CD4-positive, alpha-beta T cell (primary cell): ENCODE results near the gene CEP85L. TPM values are rescaled to one million over a fixed set of nuclear protein-coding genes. Genes with fewer than 3 reads are reported as not detected.
A peak's percentile ranks its signal among the peaks of the same experiment; 100 is the strongest.

Source experiments
- ATAC-seq: fragments of 200-7000 bp; cut with Tn5 transposase; one replicate; pipeline ENCODE4 v1.10.0; 2022; ENCODE audit warnings: mild to moderate bottlenecking; ENCODE audit not compliant: poor library complexity
- CTCF ChIA-PET: fragments of 350-600 bp; sonication (Branson Sonifier 250); formaldehyde crosslinking; loops from one replicate; lab custom pipeline; 2021; ENCODE audit warnings: antibody characterized with exemption, inconsistent platforms; lab: Charles Lee
- POLR2A ChIA-PET: fragments of 350-600 bp; sonication (Branson Sonifier 250); formaldehyde crosslinking; loops from one replicate; lab custom pipeline; 2021; ENCODE audit warnings: antibody characterized with exemption, inconsistent platforms; lab: Charles Lee
- DNase-seq, 14 experiments: peaks; one replicate each; pipeline ENCODE4 v3.0.0-alpha.2; 2013 to 2020; ENCODE audit warnings: mixed read lengths in 2 of 14
- H3K27ac ChIP-seq, 2 donors: one replicate each; pipeline versions ENCODE4 v1.5.1 to v1.7.0; 2013; ENCODE audit warnings: low read length in 2 of 2, low read depth in 1 of 2, mild to moderate bottlenecking in 1 of 2
- H3K27me3 ChIP-seq, 2 experiments: 1 replicate in 1 of 2; 2 replicates in 1 of 2; pipeline versions ENCODE4 v1.6.1 to v1.7.0; 2013; ENCODE audit warnings: low read length in 2 of 2, control low read depth in 1 of 2, mild to moderate bottlenecking in 1 of 2, moderate library complexity in 1 of 2; ENCODE audit not compliant: insufficient read depth in 2 of 2, control insufficient read depth in 1 of 2
- H3K36me3 ChIP-seq: one replicate; pipeline ENCODE4 v1.6.1; 2013; ENCODE audit warnings: low read length, control low read depth; ENCODE audit not compliant: insufficient read depth
- H3K4me1 ChIP-seq: one replicate; pipeline ENCODE4 v1.6.1; 2013; ENCODE audit warnings: low read length, control low read depth; ENCODE audit not compliant: insufficient read depth
- H3K4me3 ChIP-seq: one replicate; pipeline ENCODE4 v1.5.1; 2013; ENCODE audit warnings: mild to moderate bottlenecking, low read length, moderate library complexity
- H3K9me3 ChIP-seq, 2 experiments: 1 replicate in 1 of 2; 2 replicates in 1 of 2; pipeline versions ENCODE4 v1.6.1 to v1.7.0; 2013; ENCODE audit warnings: low read length in 2 of 2, mild to moderate bottlenecking in 2 of 2, control low read depth in 1 of 2, moderate library complexity in 1 of 2; ENCODE audit not compliant: control insufficient read depth in 1 of 2, insufficient read depth in 1 of 2
- H3K27ac Mint-ChIP-seq: one replicate; pipeline ENCODE4 v1.8.0; 2020; ENCODE audit warnings: mixed read lengths
- H3K27me3 Mint-ChIP-seq: one replicate; pipeline ENCODE4 v1.8.0; 2021; ENCODE audit warnings: mixed read lengths
- H3K36me3 Mint-ChIP-seq: one replicate; pipeline ENCODE4 v1.8.0; 2021; ENCODE audit warnings: low read depth, mixed read lengths
- H3K4me1 Mint-ChIP-seq: one replicate; pipeline ENCODE4 v1.8.0; 2021; ENCODE audit warnings: low read depth, mixed read lengths
- H3K4me3 Mint-ChIP-seq: one replicate; pipeline ENCODE4 v1.8.0; 2020; ENCODE audit warnings: mild to moderate bottlenecking, mixed read lengths
- H3K9me3 Mint-ChIP-seq: one replicate; pipeline ENCODE4 v1.8.0; 2020; ENCODE audit warnings: mixed read lengths
- intact Hi-C, 2 experiments: fragments of 100-400 bp; cut with DNase I in 1 of 2; cut with micrococcal nuclease in 1 of 2; formaldehyde crosslinking; loops; one replicate each; pipeline versions ENCODE4 v1.15.1 to v1.9.0; 2023 to 2025; cut with DNase I, micrococcal nuclease
- total RNA-seq, 174 experiments: library from RNA in 2 of 174; stranded (reverse) in 2 of 174; gene quantifications; one replicate each; pipeline ENCODE4 v1.2.3 and lab custom pipeline; 2021 to 2026
- TF ChIP-seq, protein P1 (sequence below): fragments of 200-600 bp; IDR thresholded peaks from one replicate; pipeline ENCODE4 v1.8.0; 2022; ENCODE audit warnings: antibody characterized with exemption, mild to moderate bottlenecking

CEP85L gene
- total RNA-seq, 2 experiments from 2014 or later, result 76.2 to 80.7 TPM

- Mint-ChIP-seq H3K27ac (peak overlapping the region; percentile 55), H3K36me3 (peaks cover 27% of the 10 kb centered on the region), H3K4me3 (no peak overlapping the region), H3K9me3 (no peaks in the 10 kb centered on the region), H3K27me3 (no peaks in the 10 kb centered on the region), H3K4me1 (peaks cover 77% of the 10 kb centered on the region)
- no peak overlapping the region for H3K4me3 ChIP-seq
- peaks cover 9% of the 10 kb centered on the region for H3K36me3 ChIP-seq
- TF ChIP-seq, protein P1, sequence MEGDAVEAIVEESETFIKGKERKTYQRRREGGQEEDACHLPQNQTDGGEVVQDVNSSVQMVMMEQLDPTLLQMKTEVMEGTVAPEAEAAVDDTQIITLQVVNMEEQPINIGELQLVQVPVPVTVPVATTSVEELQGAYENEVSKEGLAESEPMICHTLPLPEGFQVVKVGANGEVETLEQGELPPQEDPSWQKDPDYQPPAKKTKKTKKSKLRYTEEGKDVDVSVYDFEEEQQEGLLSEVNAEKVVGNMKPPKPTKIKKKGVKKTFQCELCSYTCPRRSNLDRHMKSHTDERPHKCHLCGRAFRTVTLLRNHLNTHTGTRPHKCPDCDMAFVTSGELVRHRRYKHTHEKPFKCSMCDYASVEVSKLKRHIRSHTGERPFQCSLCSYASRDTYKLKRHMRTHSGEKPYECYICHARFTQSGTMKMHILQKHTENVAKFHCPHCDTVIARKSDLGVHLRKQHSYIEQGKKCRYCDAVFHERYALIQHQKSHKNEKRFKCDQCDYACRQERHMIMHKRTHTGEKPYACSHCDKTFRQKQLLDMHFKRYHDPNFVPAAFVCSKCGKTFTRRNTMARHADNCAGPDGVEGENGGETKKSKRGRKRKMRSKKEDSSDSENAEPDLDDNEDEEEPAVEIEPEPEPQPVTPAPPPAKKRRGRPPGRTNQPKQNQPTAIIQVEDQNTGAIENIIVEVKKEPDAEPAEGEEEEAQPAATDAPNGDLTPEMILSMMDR, result no peak
- H3K9me3 ChIP-seq, result no peaks in the 10 kb centered on the region
- H3K27me3 ChIP-seq, result no peaks in the 10 kb centered on the region
- POLR2A ChIA-PET, result no interaction called here
- H3K4me1 ChIP-seq, result peaks cover 17% of the 10 kb centered on the region
- no peak overlapping the region for H3K27ac ChIP-seq
- DNase-seq (no peak), ATAC-seq (no peak)
- intact Hi-C loops, result no loop called here
- CTCF ChIA-PET, result interaction anchor here (1.7 kb wide), 1 partner anchor 10 kb away, joined by 4 read pairs; no protein-coding TSS in a partner anchor
These were observed 27.5 kb upstream of the CEP85L start for GRCh38 chr6:118678866-118679265.

GRCh38 chr6:118677193-118677592 lies 25.8 kb upstream of the CEP85L start:
- H3K27me3 ChIP-seq, result no peaks in the 10 kb centered on the region
- no peak overlapping the region for H3K4me3 ChIP-seq
- H3K27ac Mint-ChIP-seq, result no peak overlapping the region
- peaks cover 76% of the 10 kb centered on the region for H3K4me1 Mint-ChIP-seq
- CTCF ChIA-PET, result interaction anchor here (1.7 kb wide), 1 partner anchor 9 kb away, joined by 4 read pairs; no protein-coding TSS in a partner anchor
- POLR2A ChIA-PET, result interaction anchor here (1.1 to 1.3 kb wide), 3 partner anchors 17 to 33 kb away, joined by 3 read pairs; partner anchors contain the start of gene CEP85L
- no peaks in the 10 kb centered on the region for H3K9me3 ChIP-seq
- H3K4me3 Mint-ChIP-seq, result no peak overlapping the region
- H3K36me3 Mint-ChIP-seq, result peaks cover 39% of the 10 kb centered on the region
- intact Hi-C loops, result no loop called here
- no peaks in the 10 kb centered on the region for H3K27me3 Mint-ChIP-seq
- TF ChIP-seq, protein P1, result no peak
- DNase-seq (no peak), ATAC-seq (no peak)
- H3K9me3 Mint-ChIP-seq, result no peaks in the 10 kb centered on the region
- peaks cover 9% of the 10 kb centered on the region for H3K36me3 ChIP-seq
- peaks cover 20% of the 10 kb centered on the region for H3K4me1 ChIP-seq
- no peak overlapping the region for H3K27ac ChIP-seq

GRCh38 chr6:118675225-118675624 lies 23.8 kb upstream of the CEP85L start:
- Histone ChIP-seq H3K4me1 (peaks cover 13% of the 10 kb centered on the region), H3K27ac (no peak overlapping the region), H3K36me3 (peaks cover 9% of the 10 kb centered on the region), H3K27me3 (no peaks in the 10 kb centered on the region), H3K9me3 (no peaks in the 10 kb centered on the region), H3K4me3 (no peak overlapping the region)
- TF ChIP-seq, protein P1, result no peak
- intact Hi-C loops, result no loop called here
- Mint-ChIP-seq H3K36me3 (peaks cover 39% of the 10 kb centered on the region), H3K4me3 (no peak overlapping the region), H3K27me3 (no peaks in the 10 kb centered on the region), H3K4me1 (peaks cover 79% of the 10 kb centered on the region), H3K9me3 (no peaks in the 10 kb centered on the region), H3K27ac (no peak overlapping the region)
- CTCF ChIA-PET, result no interaction called here
- no peak for DNase-seq
- POLR2A ChIA-PET, result no interaction called here
- ATAC-seq, result no peak
